Measurements from ENCODE around the gene HSDL1. TPM values are rescaled to one million over a fixed set of nuclear protein-coding genes. Genes with fewer than 3 reads are reported as not detected.

The HSDL1 gene
- total and polyA plus RNA-seq, 2 donors (not counting 1 experiment from before 2014, with no cell fraction given), result 12.4 to 30.8 TPM

DNA sequence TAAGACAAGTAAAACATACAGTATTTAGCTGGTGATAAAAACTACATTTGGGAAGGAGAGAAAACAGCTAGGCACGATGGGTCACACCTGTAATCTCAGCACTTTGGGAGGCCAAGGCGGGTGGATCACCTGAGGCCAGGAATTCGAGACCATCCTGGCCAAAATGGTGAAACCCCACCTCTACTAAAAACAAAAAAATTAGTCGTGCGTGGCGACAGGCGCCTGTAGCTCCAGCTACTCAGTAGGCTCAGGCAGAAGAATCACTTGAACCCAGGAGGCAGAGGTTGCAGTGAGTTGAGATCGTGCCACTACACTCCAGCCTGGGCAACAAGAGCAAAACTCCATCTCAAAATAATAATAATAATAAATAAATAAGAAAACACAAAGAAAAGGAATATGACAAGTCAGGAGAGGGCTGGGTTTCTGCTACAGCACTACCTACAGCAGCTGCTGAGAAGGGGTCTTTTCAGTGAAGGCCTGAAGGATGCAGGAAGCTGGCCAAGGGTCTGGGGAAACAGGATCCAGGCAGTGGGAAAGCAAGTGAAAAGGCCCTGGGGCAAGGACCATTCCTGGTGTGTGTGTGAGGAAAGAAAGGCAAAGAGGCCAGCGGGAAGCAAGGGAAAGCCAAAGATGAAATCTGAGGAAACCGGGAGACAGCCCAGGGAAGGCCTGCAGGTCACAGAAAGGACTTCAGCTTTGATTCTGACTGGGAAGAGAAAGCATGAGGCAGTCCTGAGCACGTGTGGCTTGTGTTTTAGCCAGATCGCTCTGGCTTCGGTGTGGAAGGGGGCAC, 38.8 kb downstream of the HSDL1 start:
- H3K27me3 ChIP-seq (replicated peaks in 1 of 4; ENCODE audit: control extremely low read depth in 1 of 4, control insufficient read depth in 3 of 4, insufficient read depth in 4 of 4, low read length in 3 of 4), result no peaks in the 10 kb centered on the region
- H3K79me2 ChIP-seq (ENCODE audit: control insufficient read depth, insufficient read depth, low read length), result peaks cover 98% of the 10 kb centered on the region
- H3K9me3 Mint-ChIP-seq (ENCODE audit: insufficient read depth), result no peaks in the 10 kb centered on the region
- no peak for ATAC-seq (ENCODE audit: low read depth)
- H3K36me3 ChIP-seq (replicated peaks in 1 of 2; ENCODE audit: control extremely low read depth in 1 of 2, control insufficient read depth in 1 of 2, extremely low read depth in 1 of 2, insufficient read depth in 2 of 2, low read length in 1 of 2), result peaks cover 2 to 27% of the 10 kb centered on the region in 2 experiments
- H3K4me1 ChIP-seq (ENCODE audit: control insufficient read depth in 2 of 2, insufficient read depth in 2 of 2, low read length in 2 of 2), result no peaks in the 10 kb centered on the region
- TF ChIP-seq EZH2 (IDR thresholded peaks at IDR 0.05; ENCODE audit: borderline replicate concordance, insufficient read depth, low read depth, low read length, poor library complexity, severe bottlenecking), result no peak
- TF ChIP-seq, protein P1, sequence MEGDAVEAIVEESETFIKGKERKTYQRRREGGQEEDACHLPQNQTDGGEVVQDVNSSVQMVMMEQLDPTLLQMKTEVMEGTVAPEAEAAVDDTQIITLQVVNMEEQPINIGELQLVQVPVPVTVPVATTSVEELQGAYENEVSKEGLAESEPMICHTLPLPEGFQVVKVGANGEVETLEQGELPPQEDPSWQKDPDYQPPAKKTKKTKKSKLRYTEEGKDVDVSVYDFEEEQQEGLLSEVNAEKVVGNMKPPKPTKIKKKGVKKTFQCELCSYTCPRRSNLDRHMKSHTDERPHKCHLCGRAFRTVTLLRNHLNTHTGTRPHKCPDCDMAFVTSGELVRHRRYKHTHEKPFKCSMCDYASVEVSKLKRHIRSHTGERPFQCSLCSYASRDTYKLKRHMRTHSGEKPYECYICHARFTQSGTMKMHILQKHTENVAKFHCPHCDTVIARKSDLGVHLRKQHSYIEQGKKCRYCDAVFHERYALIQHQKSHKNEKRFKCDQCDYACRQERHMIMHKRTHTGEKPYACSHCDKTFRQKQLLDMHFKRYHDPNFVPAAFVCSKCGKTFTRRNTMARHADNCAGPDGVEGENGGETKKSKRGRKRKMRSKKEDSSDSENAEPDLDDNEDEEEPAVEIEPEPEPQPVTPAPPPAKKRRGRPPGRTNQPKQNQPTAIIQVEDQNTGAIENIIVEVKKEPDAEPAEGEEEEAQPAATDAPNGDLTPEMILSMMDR (IDR thresholded peaks at IDR 0.05), result no peak
- H3K4me3 Mint-ChIP-seq, result no peak overlapping the region
- CTCF ChIA-PET, result interaction anchor here (1.1 to 1.7 kb wide), 2 partner anchors 11 to 21 kb away, joined by 3 to 4 read pairs; partner anchors contain the start of gene MBTPS1
- WGBS (ENCODE audit: insufficient coverage), result 98% methylated on average over 5 of the region's 13 CpGs
- H3K27me3 Mint-ChIP-seq, result no peaks in the 10 kb centered on the region
- H3K27ac ChIP-seq (ENCODE audit: low read length in 2 of 2), result no peak overlapping the region
- intact Hi-C loops (cut with micrococcal nuclease), result no loop called here
- peaks cover 38% of the 10 kb centered on the region for H3K4me1 Mint-ChIP-seq
- POLR2A ChIA-PET, result no interaction called here
- H3K9me3 ChIP-seq (ENCODE audit: control extremely low read depth in 1 of 3, control insufficient read depth in 2 of 3, insufficient read depth in 1 of 3, low read length in 2 of 3), result no peaks in the 10 kb centered on the region
- no peak for DNase-seq
- no peak overlapping the region for H3K4me3 ChIP-seq (ENCODE audit: control extremely low read depth in 1 of 5, extremely low read depth in 1 of 5, insufficient read depth in 1 of 5, low read depth in 2 of 5, low read length in 4 of 5)
- no peak overlapping the region for H2AFZ ChIP-seq (ENCODE audit: insufficient read depth, low read depth, low read length, poor library complexity, severe bottlenecking)
- H3K4me2 ChIP-seq (replicated peaks; ENCODE audit: low read depth, low read length, poor library complexity, severe bottlenecking), result no peak overlapping the region
- no peak overlapping the region for H3K9ac ChIP-seq (ENCODE audit: low read length)
- no peak overlapping the region for H3K27ac Mint-ChIP-seq
- peaks cover 99% of the 10 kb centered on the region for H4K20me1 ChIP-seq (ENCODE audit: control insufficient read depth, insufficient read depth, low read length, poor library complexity, severe bottlenecking)

DNA sequence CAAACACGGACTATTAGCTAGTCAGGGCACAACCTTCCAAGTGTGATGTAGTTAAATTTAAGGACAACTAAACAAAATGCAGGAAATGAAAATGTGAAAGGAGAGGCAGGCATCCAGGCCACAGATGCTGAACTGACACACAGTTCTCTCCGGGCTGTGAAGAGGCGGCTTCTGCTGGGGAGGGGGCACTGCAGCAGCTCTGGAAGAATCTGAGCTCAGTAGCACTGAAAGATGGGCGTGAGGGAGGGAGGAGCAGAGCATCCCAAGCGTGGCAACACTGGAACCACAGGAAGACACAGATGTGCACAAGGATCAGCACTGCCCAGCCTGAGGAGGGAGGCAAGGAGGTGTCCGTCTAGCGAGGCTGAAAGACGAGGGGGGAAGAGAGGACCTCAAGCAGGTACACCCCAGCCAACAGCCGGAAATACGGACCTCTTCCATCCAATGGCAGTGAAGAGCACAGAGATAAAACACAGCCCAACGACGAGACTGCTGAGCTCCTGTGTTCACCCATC, 39.6 kb downstream of the HSDL1 start:
- POLR2A ChIA-PET, result no interaction called here
- TF ChIP-seq EZH2 (IDR thresholded peaks at IDR 0.05; ENCODE audit: borderline replicate concordance, insufficient read depth, low read depth, low read length, poor library complexity, severe bottlenecking), result no peak
- TF ChIP-seq, protein P1 (IDR thresholded peaks at IDR 0.05), result no peak
- H3K79me2 ChIP-seq (ENCODE audit: control insufficient read depth, insufficient read depth, low read length), result peaks cover 96% of the 10 kb centered on the region
- H3K4me2 ChIP-seq (replicated peaks; ENCODE audit: low read depth, low read length, poor library complexity, severe bottlenecking), result no peak overlapping the region
- Mint-ChIP-seq H3K27ac (no peak overlapping the region), H3K4me1 (peaks cover 31% of the 10 kb centered on the region), H3K27me3 (no peaks in the 10 kb centered on the region), H3K9me3 (ENCODE audit: insufficient read depth) (no peaks in the 10 kb centered on the region), H3K4me3 (no peak overlapping the region)
- 87% methylated on average over 8 of the region's 12 CpGs for WGBS (ENCODE audit: insufficient coverage)
- H3K27me3 ChIP-seq (replicated peaks in 1 of 4; ENCODE audit: control extremely low read depth in 1 of 4, control insufficient read depth in 3 of 4, insufficient read depth in 4 of 4, low read length in 3 of 4), result no peaks in the 10 kb centered on the region
- no peak for DNase-seq
- CTCF ChIA-PET, result interaction anchor here (0.5 to 1.7 kb wide), 3 partner anchors 11 to 21 kb away, joined by 3 to 4 read pairs (median 4); partner anchors contain the start of gene MBTPS1
- H2AFZ ChIP-seq (ENCODE audit: insufficient read depth, low read depth, low read length, poor library complexity, severe bottlenecking), result no peak overlapping the region
- no peak overlapping the region for H3K27ac ChIP-seq (ENCODE audit: low read length in 2 of 2)
- no peaks in the 10 kb centered on the region for H3K4me1 ChIP-seq (ENCODE audit: control insufficient read depth in 2 of 2, insufficient read depth in 2 of 2, low read length in 2 of 2)
- intact Hi-C loops (cut with micrococcal nuclease), result no loop called here
- H3K9ac ChIP-seq (ENCODE audit: low read length), result no peak overlapping the region
- H3K9me3 ChIP-seq (ENCODE audit: control extremely low read depth in 1 of 3, control insufficient read depth in 2 of 3, insufficient read depth in 1 of 3, low read length in 2 of 3), result no peaks in the 10 kb centered on the region
- peaks cover 4 to 30% of the 10 kb centered on the region in 2 experiments for H3K36me3 ChIP-seq (replicated peaks in 1 of 2; ENCODE audit: control extremely low read depth in 1 of 2, control insufficient read depth in 1 of 2, extremely low read depth in 1 of 2, insufficient read depth in 2 of 2, low read length in 1 of 2)
- no peak overlapping the region for H3K4me3 ChIP-seq (ENCODE audit: control extremely low read depth in 1 of 5, extremely low read depth in 1 of 5, insufficient read depth in 1 of 5, low read depth in 2 of 5, low read length in 4 of 5)
- no peak for ATAC-seq (ENCODE audit: low read depth)
- peaks cover 97% of the 10 kb centered on the region for H4K20me1 ChIP-seq (ENCODE audit: control insufficient read depth, insufficient read depth, low read length, poor library complexity, severe bottlenecking)

All from B cell (primary cell).